GM19452 (cell line): ENCODE data around the gene DNA2.

Source experiments
- ATAC-seq: cut with Tn5 transposase; IDR thresholded peaks from one replicate; pipeline ENCODE4 v1.9.1; 2021; ENCODE audit not compliant: unreplicated experiment

Gene DNA2

GRCh38 chr10:68365611-68366010 lies 106.2 kb downstream of the DNA2 start:
- no peak for ATAC-seq

GRCh38 chr10:68364101-68364886 lies 107.5 kb downstream of the DNA2 start:
- no peak for ATAC-seq
